SK-N-SH (cell line): ENCODE measurements around the gene ALPK3.

Experiments
- CHD2 ChIP-seq: fragments of 150-350 bp; IDR thresholded peaks from 2 replicates; pipeline ENCODE4 v1.6.1; 2018; ENCODE audit warnings: low read length; ENCODE audit not compliant: partially characterized antibody
- EP300 ChIP-seq, 2 experiments: IDR thresholded peaks; 2 replicates each; pipeline versions ENCODE4 v1.4.0 to v1.6.1; 2012; ENCODE audit warnings: borderline replicate concordance in 1 of 2, low read depth in 1 of 2, low read length in 1 of 2
- FOXM1 ChIP-seq: IDR thresholded peaks from 2 replicates; pipeline ENCODE4 v1.4.0; 2012; ENCODE audit warnings: low read depth, mild to moderate bottlenecking
- GABPA ChIP-seq: IDR thresholded peaks from 2 replicates; pipeline ENCODE4 v1.4.0; 2012; ENCODE audit warnings: low read depth, mild to moderate bottlenecking
- MXI1 ChIP-seq: IDR thresholded peaks from 2 replicates; pipeline ENCODE4 v1.6.1; 2012; ENCODE audit warnings: mild to moderate bottlenecking, low read depth, low read length, improper control_type of control experiment
- POLR2AphosphoS5 ChIP-seq: IDR thresholded peaks from 2 replicates; pipeline ENCODE4 v1.6.1; 2012; ENCODE audit warnings: low read depth, low read length
- RAD21 ChIP-seq: IDR thresholded peaks from 2 replicates; pipeline ENCODE4 v1.6.1; 2012; ENCODE audit warnings: mild to moderate bottlenecking, low read length
- RCOR1 ChIP-seq: fragments of 150-350 bp; IDR thresholded peaks from 2 replicates; pipeline ENCODE4 v1.6.1; 2017; ENCODE audit warnings: antibody characterized with exemption, low read length
- REST ChIP-seq: IDR thresholded peaks from 2 replicates; pipeline ENCODE4 v1.6.1; 2012; ENCODE audit warnings: mild to moderate bottlenecking, low read depth, low read length, moderate library complexity
- SIN3A ChIP-seq: IDR thresholded peaks from 2 replicates; pipeline ENCODE4 v1.6.1; 2012; ENCODE audit warnings: low read depth, mild to moderate bottlenecking, low read length, moderate library complexity, borderline replicate concordance
- TF ChIP-seq, protein P1 (sequence below): fragments of 200-600 bp; sonication (generic); IDR thresholded peaks from 2 replicates; pipeline ENCODE4 v1.6.1; 2017; ENCODE audit warnings: antibody characterized with exemption, mild to moderate bottlenecking, moderate library complexity
- TF ChIP-seq, protein P2 (sequence below): fragments of 150-350 bp; IDR thresholded peaks from 2 replicates; pipeline ENCODE4 v1.6.1; 2017; ENCODE audit warnings: antibody characterized with exemption, low read length, low read depth, borderline replicate concordance
- TF ChIP-seq, protein P3 (sequence below): IDR thresholded peaks from 2 replicates; pipeline ENCODE4; 2012

DNA sequence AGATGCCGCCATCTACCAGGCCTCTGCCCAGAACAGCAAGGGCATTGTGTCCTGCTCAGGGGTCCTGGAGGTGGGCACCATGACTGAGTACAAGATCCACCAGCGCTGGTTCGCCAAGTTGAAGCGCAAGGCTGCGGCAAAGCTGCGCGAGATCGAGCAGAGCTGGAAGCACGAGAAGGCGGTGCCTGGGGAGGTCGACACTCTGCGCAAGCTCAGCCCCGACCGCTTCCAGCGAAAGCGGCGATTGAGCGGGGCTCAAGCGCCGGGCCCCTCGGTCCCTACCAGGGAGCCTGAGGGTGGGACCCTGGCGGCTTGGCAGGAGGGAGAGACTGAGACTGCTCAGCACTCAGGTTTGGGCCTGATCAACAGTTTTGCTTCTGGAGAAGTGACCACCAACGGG is 22.6 kb downstream of the ALPK3 start:
- TF ChIP-seq MXI1, result no peak
- TF ChIP-seq, protein P1, sequence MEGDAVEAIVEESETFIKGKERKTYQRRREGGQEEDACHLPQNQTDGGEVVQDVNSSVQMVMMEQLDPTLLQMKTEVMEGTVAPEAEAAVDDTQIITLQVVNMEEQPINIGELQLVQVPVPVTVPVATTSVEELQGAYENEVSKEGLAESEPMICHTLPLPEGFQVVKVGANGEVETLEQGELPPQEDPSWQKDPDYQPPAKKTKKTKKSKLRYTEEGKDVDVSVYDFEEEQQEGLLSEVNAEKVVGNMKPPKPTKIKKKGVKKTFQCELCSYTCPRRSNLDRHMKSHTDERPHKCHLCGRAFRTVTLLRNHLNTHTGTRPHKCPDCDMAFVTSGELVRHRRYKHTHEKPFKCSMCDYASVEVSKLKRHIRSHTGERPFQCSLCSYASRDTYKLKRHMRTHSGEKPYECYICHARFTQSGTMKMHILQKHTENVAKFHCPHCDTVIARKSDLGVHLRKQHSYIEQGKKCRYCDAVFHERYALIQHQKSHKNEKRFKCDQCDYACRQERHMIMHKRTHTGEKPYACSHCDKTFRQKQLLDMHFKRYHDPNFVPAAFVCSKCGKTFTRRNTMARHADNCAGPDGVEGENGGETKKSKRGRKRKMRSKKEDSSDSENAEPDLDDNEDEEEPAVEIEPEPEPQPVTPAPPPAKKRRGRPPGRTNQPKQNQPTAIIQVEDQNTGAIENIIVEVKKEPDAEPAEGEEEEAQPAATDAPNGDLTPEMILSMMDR, result no peak
- TF ChIP-seq, protein P2, sequence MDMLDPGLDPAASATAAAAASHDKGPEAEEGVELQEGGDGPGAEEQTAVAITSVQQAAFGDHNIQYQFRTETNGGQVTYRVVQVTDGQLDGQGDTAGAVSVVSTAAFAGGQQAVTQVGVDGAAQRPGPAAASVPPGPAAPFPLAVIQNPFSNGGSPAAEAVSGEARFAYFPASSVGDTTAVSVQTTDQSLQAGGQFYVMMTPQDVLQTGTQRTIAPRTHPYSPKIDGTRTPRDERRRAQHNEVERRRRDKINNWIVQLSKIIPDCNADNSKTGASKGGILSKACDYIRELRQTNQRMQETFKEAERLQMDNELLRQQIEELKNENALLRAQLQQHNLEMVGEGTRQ, result no peak
- TF ChIP-seq GABPA, result no peak
- TF ChIP-seq FOXM1, result no peak
- TF ChIP-seq SIN3A, result no peak
- TF ChIP-seq REST, result no peak
- no peak for TF ChIP-seq RCOR1
- TF ChIP-seq POLR2AphosphoS5, result no peak
- TF ChIP-seq RAD21, result no peak
- TF ChIP-seq, protein P3, sequence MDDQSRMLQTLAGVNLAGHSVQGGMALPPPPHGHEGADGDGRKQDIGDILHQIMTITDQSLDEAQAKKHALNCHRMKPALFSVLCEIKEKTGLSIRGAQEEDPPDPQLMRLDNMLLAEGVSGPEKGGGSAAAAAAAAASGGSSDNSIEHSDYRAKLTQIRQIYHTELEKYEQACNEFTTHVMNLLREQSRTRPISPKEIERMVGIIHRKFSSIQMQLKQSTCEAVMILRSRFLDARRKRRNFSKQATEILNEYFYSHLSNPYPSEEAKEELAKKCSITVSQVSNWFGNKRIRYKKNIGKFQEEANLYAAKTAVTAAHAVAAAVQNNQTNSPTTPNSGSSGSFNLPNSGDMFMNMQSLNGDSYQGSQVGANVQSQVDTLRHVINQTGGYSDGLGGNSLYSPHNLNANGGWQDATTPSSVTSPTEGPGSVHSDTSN, result no peak
- no peak for TF ChIP-seq CHD2
- TF ChIP-seq EP300 (IDR thresholded peaks at IDR 0.05; ENCODE audit: borderline replicate concordance in 1 of 2, low read depth in 1 of 2, low read length in 1 of 2), result no peak
